NCI-H1694 (cell line): ENCODE results near the gene SMIM44.

Experiments used
- DNase-seq: peaks from one replicate; lab custom pipeline; 2025; lab: John Stamatoyannopoulos, UW

Gene SMIM44

GRCh38 chr19:3500429-3501101 is 17.3 kb upstream of the SMIM44 start, which contains the start of gene DOHH:
Gene DOHH (minus strand): TSS chr19:3500674. CDS start chr19:3496814, 3,860 bp downstream.
- DNase-seq: peak; percentile 93

GRCh38 chr19:3499738-3500428 is 16.6 kb upstream of the SMIM44 start:
- no peak for DNase-seq

- no peak for DNase-seq
These were observed 14.7 kb upstream of the SMIM44 start for GRCh38 chr19:3497757-3498520.

- no peak for DNase-seq
These were observed 13.4 kb upstream of the SMIM44 start for GRCh38 chr19:3496392-3497273.

- no peak for DNase-seq
These were observed 11.3 kb upstream of the SMIM44 start for GRCh38 chr19:3494559-3494958.

- DNase-seq: no peak
These were observed 10.8 kb upstream of the SMIM44 start for GRCh38 chr19:3494051-3494450.

- DNase-seq: no peak
These were observed 10.4 kb upstream of the SMIM44 start for GRCh38 chr19:3493651-3494050.

GRCh38 chr19:3492919-3493318 is 9.7 kb upstream of the SMIM44 start:
- DNase-seq: no peak

GRCh38 chr19:3492131-3492839 is 9.0 kb upstream of the SMIM44 start:
- DNase-seq: no peak

GRCh38 chr19:3491396-3492119 is 8.3 kb upstream of the SMIM44 start:
- no peak for DNase-seq

GRCh38 chr19:3482507-3483225 is 575 bp downstream of the SMIM44 start:
- DNase-seq: no peak

- DNase-seq: no peak
These were observed 1.8 kb downstream of the SMIM44 start for GRCh38 chr19:3481241-3482090.

GRCh38 chr19:3480383-3481091 is 2.7 kb downstream of the SMIM44 start, which contains the start of gene SMIM24:
Gene SMIM24 (minus strand): TSS chr19:3480525. CDS start chr19:3480463, 62 bp downstream.
- DNase-seq: no peak

GRCh38 chr19:3479834-3480215 is 3.4 kb downstream of the SMIM44 start:
- no peak for DNase-seq

- no peak for DNase-seq
These were observed 3.9 kb downstream of the SMIM44 start for GRCh38 chr19:3479177-3479833.

GRCh38 chr19:3478409-3479176 is 4.6 kb downstream of the SMIM44 start:
- DNase-seq: no peak

- DNase-seq: no peak
These were observed 5.3 kb downstream of the SMIM44 start for GRCh38 chr19:3477951-3478350.
